Measurements from ENCODE around the gene HIVEP1.
"Not testable (repeated sequence)": the region's sequence is repeated elsewhere in the genome, so short reads cannot be mapped to it uniquely, and the experiment has no call there.

The HIVEP1 gene

DNA sequence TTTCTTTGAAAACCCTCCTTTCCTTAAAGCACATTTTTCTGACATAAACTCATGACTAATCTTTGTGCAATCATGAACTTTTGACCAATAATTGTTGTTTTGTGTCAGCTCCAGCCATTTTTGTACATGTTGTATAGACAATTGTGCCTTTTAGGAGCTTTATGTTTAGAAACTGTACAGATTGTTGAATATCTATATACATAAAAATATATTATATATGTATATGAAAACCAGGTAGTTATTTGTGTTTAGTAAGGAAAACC lies 152.3 kb downstream of the HIVEP1 start:
- no peak for DNase-seq

DNA sequence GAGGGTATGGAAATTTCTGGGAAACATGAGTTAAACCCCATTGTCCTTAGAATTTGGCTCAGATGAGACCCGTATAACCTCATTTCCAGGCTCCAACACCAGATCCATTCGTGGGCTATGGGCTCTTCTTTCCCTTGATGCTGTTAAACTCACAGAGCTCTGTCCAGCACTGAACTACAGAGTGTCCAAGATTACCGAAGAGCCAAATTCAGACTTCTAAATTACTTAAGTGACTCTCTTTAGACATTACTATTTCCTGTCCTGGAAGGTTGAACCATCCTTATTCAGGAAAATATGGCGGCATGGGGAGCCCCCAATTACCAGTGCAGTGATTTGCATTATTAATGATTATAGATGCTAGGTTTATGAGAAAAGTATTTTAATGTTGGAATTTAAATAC lies 153.2 kb downstream of the HIVEP1 start:
- no peak for DNase-seq

DNA sequence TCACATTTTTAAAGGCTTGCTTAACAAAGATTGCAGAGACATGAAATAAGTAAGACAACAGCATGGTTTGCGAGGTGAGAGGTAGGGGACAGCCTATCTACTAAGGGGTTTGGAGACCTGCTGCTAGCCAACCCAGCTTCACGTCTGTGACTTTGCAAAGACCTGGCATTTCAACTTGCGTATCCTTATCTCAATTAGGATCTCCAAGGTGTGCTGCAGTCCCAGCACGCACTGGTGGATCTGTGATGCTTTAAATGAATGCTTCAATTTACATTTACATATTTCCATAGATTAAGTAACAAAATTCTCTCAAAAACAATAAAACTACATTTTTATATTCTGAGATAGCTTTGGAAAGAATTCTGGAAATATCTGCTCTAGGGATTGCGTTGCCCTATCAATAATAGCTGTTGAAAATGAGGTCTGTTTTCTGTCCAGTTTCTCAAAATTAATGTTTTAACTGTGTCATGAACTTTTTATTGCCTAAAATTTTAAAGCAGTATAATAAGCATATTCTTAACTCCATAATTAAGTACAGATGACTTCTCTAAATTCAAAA lies 153.7 kb downstream of the HIVEP1 start:
- DNase-seq = no peak

DNA sequence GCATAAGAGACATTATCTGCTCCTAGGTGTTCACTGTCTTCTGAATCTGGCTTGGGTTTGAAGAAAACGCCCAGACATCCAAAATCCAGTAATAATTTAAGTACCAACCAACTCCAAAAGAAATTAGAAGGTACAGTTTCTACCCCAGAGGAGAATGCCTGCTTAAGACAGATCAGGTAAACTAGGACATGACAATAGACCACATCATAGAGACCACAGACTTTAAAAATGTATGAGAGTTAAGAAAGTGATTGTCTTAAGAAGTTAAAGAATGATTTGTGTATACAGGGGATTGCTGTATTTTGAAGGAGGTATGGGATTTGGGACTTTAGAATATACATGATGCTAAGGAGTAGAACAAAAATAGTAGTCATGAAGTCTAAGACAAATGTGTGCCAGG lies 157.3 kb downstream of the HIVEP1 start:
- no peak for DNase-seq

DNA sequence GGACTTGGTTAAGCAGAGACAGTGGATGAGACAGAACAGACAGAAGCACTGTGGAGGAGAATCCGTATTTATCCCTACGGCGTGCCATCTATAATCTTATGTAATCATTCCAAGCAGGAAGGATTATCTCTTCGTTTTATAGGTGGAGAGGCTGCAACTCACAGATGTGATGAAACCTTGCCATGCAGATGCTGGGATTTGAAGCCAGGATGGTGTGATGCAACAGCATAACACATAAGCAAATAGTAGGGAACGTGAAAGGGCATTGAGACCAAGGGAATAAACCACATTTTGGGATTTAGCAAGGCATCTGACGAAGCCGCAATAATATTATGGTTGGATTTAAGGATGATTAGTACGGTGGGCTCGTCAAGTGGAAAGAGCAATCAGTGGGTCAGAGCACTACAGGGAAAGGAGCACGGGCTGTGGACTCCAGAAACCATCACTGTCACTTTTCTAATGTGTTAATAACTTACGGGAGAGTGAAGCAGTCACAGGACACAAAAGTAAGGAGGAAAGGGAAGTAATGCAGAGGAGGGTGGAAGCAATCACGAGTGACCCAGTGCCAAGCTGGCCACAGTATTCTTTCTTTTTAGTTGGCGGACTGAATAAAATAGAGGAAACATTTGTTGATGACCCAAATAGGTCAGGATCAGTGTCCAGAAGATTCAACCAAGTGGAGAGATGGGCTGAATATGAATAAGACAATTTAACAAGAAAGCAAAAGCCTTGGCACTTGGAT lies 158.4 kb downstream of the HIVEP1 start:
- no peak for DNase-seq

DNA sequence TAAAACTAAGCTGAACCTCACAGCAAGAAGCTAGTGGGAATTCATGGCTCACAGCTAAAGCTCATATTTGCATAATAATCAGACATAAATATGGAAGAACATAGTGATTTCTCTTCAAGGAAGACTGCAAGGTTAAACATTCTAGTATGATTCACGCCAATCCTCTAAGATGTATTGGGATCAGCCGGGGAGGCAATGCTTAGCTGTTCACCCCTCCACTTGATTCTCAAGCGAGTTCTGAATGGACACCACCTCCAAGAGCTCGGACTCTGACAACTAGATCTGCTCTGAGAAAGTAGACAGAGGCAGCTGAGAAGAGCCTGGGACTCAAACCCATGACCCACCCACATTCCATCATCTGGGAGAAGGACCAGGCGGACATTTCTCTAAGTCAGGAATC lies 159.6 kb downstream of the HIVEP1 start:
- no peak for DNase-seq

DNA sequence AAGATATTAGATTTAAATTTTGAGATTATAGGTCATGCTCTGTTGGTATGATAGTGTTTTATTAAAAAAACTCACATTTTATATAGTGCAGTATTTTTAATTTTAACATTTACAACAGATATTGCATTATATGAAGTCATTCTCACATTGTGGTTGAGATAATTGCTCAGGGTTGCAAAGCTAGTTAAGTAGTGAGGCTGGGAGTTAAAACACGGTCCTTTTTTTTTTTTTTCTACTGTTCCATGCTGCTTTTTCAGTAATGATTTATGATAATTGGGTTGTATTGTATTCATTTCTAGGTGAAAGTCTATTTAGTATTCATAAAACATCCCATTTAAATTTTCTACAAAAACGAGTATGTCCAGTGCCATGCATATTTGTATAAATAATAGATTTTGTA lies 160.5 kb downstream of the HIVEP1 start:
- no peak for DNase-seq

DNA sequence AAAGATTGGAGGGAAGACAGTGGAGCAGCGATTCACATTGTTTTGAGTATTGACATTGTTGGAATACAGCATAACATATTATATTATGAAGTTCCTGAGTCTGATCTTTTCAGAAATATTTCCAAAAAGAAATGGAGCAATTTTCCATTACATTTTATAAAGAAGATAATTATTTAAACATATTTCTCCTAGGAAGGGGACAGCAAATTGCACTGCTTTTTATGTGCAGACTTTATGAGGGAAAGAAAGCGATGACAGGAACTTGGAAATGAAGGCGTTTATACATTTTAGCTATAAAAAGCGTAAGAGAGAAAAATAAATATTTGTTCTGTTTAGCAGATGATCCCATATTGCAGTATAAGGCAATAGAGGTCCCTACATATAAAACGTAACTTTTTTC lies 161.1 kb downstream of the HIVEP1 start:
- DNase-seq = no peak

DNA sequence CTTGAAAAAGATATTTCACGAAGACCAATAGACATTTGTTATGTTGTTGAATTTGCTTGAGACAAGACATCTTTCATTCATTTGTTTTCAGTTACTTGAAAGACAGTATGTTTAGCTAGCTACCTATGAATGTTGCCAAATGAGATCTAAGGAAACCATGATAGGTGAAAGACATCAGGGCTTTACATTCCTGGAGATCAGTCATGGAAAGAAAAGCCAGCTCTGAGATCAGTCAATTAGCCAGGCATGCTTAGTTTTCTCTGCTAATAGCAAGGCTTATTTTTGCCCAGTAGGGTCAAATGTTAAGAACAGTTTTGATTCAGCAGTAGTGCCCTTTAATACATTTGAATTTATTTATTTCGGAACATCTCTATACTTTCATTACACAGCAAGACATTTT lies 161.5 kb downstream of the HIVEP1 start:
- DNase-seq = no peak

DNA sequence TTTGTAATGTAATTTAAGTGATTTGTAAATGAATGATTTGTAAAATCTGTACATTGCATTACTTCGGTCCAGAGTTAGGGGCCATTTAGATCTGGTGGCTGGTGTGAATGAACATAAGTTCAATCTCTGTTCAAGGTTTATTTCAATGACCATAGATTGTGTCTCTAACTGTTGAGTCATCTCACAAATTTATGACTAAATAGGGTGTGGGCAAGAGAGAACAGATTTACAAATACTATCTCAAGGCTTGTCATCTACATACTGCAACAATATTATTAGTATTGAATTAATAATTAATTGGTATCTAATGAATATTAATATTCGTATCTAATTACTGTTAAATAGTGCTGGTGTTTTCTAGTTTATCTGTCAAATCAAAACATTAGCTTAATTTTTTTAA lies 162.8 kb downstream of the HIVEP1 start:
- no peak for DNase-seq

DNA sequence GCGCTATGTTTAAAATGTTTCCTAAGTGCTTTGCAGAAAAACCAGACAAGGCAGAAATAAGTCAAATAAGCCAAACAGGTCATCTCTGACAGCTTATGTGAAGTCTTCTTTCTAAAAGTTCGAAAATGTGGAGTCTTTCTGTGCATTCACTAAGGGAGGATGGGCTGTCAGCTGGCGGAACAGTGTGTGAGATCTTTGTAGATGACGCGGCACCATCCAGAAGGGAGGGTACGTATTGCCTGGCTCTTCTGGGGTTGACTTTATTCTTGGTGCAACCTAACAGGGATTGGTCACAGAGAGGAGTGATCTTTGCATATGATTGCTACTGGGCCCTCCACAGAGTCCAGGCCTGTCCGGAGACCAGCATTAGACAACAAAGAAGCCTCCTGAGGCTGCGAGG lies 163.5 kb downstream of the HIVEP1 start:
- DNase-seq = no peak

DNA sequence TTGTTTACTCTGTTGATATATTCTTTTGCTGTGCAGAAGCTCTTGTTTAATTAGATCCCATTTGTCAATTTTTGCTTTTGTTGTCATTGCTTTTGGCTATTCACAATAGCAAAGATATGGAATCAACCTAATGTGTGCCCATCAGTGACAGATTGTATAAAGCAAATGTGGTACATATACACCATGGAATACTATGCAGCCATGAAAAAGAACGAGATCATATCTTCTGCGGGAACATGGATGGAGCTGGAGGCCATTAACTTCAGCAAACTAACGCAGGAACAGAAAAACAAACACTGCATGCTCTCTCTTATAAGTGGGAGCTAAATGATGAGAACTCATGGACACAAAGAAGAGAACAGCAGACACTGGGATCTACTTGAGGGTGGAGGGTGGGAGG lies 164.7 kb downstream of the HIVEP1 start:
- not testable (repeated sequence) for DNase-seq

DNA sequence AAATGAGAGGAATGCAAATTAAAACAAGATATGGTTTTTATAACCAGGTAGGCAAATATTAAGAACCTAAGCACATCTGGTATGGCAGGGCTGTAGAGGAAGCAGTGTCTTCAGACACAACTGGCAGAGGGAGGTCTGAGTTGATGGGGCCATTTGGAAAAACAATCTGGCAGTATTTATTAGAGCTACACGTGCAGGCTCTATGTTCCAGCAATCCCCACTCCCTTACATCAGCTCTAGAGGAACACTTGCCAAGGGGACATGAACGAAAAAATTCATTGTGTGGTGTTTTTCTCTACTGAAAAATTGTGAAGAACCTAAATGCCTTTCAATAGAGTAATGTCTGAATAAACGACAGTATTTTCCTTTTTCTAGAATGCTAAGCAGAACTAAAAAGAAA lies 166.4 kb downstream of the HIVEP1 start:
- no peak for DNase-seq

DNA sequence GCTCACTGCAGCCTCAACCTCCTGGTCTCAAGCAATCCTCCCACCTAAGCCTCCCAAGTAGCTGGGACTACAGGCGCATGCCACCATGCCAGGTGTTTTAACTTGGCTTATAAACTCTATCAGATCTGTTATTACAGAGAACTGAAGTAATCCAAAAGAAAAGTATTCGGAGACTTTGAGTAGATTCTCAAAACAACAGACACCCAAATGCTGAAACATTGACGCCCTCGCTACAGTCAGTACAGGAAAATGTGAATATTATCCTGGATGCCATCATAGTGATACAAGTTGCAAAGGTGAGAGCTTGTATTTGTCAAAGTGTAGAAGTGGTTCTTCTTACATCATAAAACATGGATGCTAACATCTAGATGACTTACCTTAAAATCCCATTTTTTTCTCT lies 169.4 kb downstream of the HIVEP1 start:
- DNase-seq = no peak

DNA sequence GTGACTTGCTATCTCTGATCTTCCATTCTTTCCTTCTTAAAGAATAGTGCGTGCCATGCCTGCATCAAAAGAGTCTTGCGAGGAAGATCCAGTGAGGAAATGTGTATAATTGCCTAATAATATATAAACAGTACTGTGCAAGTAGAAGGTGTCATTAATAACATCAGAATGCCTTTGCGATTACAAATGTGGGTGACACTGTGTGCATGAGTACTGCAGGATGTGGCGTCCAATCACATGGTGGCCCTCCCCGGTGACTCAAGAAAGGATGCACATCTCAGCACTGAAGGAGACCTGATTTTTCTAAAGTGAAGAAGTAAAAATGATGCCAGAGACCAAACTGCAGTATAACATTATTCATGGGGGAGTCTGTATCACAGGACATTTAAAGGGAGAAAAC lies 170.6 kb downstream of the HIVEP1 start:
- DNase-seq = no peak

DNA sequence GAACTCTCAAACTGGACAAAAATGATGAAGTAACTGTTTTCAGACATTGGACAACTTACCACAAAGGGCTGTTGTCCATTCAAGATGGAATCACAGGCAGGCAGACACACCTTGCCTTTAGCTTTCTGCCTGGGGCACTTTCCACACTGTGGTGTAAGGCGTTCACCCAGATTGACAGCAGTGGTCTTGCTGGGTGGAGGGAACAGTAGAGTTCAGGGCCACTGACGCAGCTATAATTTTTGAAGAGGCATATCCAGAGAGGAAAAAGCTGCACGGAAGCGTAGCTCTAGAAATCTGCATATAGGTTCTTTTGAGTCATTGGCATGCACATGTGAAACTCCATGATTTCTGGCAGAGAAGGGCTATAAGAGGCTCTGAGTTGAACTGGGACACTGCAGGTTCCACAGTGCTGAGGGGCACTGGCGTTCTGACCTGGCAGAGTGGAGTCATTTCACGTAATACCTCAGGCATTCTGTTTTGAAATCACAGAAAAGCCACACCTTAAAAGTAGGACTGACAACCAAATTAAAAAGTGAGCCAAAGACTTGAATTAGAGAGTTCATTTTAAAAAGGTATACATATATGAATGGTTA lies 173.1 kb downstream of the HIVEP1 start:
- DNase-seq = no peak

DNA sequence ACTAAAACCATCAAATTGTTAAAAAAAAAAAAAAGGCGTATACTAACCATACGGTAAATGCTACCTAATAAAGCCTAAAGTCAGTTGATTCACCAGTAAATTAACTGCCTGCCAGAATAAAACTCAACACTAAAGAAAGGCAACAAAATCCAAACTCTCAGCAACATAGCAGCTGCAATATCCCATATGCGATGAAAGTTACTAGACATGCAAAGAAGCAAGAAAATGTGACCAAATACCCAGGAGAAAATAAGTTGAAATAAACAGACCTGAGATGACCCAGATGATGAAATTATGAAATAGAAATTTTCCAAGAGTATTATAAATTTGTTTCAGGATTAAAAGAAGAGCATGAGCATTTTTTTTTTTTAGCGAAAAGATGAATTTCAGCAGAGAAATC lies 174.4 kb downstream of the HIVEP1 start:
- no peak for DNase-seq

DNA sequence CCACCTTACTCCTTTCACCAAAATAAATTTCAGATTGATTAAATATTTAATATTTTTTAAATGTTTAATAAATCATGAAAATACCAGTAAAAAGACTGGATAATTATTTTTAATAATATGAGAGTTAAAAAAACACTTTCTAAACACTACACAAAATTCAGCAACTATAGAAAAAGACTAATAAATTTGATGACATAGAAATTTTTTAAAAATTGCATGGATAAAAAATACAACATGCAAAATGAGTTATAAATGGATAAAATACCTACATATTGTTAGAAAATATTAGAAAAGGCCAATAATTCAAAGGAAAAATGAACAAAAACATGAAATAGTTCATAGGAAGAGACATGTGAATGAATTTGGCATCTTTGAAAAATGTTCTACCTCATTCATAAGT lies 177.0 kb downstream of the HIVEP1 start:
- no peak for DNase-seq

DNA sequence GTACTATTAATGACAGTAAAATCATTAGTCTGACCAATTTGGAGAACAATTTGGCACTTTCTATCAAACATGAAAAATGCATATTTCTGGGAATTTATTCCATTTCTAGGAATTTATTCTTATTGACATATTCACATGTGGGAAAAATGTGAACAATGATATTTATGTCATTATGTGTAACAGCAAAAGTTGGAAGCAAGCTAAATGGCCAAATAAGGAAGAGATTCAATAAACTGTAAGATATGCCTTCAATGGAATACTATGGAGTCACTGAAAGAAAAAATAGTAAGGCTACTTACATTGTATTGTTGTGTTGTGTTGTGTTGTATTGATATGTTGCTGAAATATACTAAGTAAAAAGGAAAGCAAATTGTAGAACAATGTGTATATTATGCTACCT lies 177.5 kb downstream of the HIVEP1 start:
- DNase-seq = no peak

DNA sequence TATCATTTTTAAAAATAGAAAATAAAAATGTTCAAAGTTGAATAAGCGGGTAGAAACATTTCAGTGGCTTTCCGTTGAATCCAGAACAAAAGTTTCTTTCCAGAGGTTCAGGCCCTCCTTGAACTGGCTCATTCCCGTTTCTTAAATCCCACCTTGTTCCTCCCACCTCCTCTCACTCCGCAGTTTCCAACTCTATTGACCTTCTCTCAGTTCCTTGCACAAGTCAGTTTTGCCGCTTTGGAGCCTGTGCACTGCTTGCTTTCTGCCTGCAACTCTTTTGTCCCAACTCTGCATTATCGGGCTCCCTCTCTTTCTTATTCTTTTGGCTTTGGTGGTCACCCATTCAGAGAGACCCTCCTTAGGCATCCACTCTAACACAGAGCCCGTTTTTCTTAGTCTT lies 178.1 kb downstream of the HIVEP1 start:
- DNase-seq = no peak

DNA sequence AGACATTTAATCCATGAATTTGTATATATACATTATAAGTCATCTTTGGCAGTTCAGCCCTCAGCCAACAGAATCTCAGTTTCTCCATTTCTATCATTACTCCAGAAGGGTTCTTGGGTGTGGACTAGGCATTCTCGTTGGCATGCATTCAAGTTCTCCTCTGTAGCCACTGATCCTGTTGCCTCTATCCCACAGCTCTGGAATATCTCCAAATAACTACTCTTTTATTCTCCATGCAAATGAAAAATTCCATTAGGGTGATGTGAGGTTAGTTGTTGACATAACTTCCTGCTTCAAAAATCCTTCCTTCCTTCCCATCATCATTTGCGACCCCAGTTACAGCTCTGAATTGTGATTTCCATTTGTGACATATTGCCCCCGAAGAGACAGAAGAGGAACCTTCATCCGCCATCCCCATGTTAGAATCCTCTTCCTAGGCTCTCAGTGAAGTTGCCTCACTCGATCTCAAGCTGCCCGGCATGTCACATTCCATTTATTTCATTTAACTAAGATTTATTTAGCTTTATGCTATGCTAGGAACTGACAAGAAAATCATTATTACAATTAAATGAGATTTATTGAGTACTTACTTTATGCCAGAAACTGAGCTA lies 184.3 kb downstream of the HIVEP1 start:
- DNase-seq = no peak

DNA sequence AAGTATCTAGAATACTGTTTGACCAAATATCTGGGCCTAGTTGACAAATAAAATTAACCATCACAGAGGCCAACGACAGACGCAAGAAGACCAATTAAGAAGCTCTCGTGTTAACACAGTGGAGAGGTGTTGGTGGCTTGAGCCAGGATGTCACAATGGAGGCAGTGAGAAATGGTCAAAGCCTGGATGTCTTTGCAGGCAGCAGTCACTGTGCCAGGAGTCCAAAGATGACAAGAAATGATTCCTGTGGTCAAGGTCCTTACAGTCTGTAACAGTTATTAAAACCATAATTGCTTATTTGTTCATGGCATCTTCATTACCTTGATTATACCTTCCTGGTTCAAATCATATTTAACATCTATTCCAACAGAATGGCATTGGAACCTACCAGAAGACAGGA lies 186.7 kb downstream of the HIVEP1 start:
- DNase-seq = no peak

DNA sequence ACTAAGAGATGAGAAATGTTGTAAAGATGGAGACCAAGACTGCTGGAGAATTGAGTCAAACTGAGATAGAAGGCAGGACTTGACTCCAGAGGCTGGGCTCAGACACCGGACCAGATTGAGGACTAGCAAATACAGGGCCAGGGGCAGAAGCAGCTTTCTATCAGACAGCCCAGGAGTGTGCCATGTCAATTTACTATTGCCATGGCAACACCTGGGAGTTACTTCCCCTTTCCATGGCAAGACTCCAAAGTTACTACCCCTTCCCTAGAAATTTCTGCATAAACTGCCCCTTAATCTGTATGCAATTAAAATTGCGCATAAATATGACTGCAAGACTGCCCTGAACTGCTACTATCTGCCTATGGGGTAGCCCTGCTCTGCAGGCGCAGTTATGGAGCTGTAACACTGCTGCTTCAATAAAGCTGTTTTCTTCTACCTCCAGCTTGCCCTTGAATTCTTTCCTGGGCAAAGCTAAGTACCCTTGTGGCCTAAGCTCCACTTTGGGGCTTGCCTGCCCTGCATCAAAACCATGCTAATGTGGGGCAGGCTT lies 188.0 kb downstream of the HIVEP1 start:
- no peak for DNase-seq

DNA sequence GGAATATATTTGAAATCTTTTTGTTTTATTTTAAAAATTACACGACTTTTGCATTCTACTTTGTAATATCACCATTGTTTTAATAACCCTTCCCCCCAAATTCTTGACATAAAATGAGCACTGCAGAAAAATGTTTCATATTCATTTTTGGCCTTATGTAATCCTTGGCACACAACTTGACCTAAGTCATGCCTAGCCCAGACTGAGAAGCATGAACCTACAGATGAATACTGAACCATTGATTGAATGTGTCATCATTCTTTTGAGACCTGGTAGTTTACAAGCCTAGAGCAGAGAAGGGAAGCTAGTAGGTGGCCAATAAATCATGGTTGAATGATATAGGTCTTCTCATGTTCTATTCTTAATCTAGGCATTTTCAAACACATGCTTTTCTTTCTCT lies 188.6 kb downstream of the HIVEP1 start:
- no peak for DNase-seq

All from NK-92 treated with Interleukin-12 subunit alpha and Interleukin-12 subunit beta, amount 100 ng/mL, for 24 hours (cell line).